HepG2 (cell line): Measurements from ENCODE around the gene ATP5F1C. TPM values are rescaled to one million over a fixed set of nuclear protein-coding genes. Genes with fewer than 3 reads are reported as not detected.

Experiments
- HMG20A ChIP-seq: IDR thresholded peaks from 2 replicates; pipeline ENCODE4 v1.6.1; 2016; ENCODE audit warnings: borderline replicate concordance
- HMG20B ChIP-seq: conservative IDR thresholded peaks from 2 replicates; pipeline ENCODE4 v1.6.1; 2016; ENCODE audit warnings: missing genetic modification reagents, missing compliant biosample characterization
- HNRNPK ChIP-seq: fragments of 200-400 bp; formaldehyde crosslinking; IDR thresholded peaks from 2 replicates; pipeline ENCODE4 v1.6.1; 2018; ENCODE audit warnings: low read length, low read depth, moderate library complexity, mild to moderate bottlenecking; ENCODE audit not compliant: poor library complexity, severe bottlenecking
- KDM5A ChIP-seq: fragments of 200-600 bp; sonication (generic); IDR thresholded peaks from 2 replicates; pipeline ENCODE4 v1.7.0; 2018; ENCODE audit warnings: antibody characterized with exemption, mild to moderate bottlenecking, low read length, borderline replicate concordance
- SOX6 ChIP-seq, 2 experiments: fragments of 450-650 bp in 1 of 2; sonication (generic) in 1 of 2; formaldehyde crosslinking in 1 of 2; IDR thresholded peaks; 2 replicates each; pipeline versions ENCODE4 v1.4.0 to v1.6.1; 2017 to 2020; ENCODE audit warnings: antibody characterized with exemption in 1 of 2, mild to moderate bottlenecking in 1 of 2, missing genetic modification reagents in 1 of 2
- SRY ChIP-seq: sonication (generic); formaldehyde crosslinking; IDR thresholded peaks from 2 replicates; pipeline ENCODE4 v1.8.0; 2022; ENCODE audit warnings: mild to moderate bottlenecking, missing genetic modification reagents
- TEAD3 ChIP-seq: optimal IDR thresholded peaks from 2 replicates; pipeline ENCODE3; 2016; ENCODE audit warnings: borderline replicate concordance
- ZNF225 ChIP-seq: sonication (generic); formaldehyde crosslinking; IDR thresholded peaks from 2 replicates; pipeline ENCODE4 v1.4.0; 2020; ENCODE audit warnings: mild to moderate bottlenecking, missing genetic modification reagents
- ZNF367 ChIP-seq: sonication (generic); formaldehyde crosslinking; IDR thresholded peaks from 2 replicates; pipeline ENCODE4 v1.4.0; 2020; ENCODE audit warnings: missing genetic modification reagents, borderline replicate concordance
- ZNF382 ChIP-seq: sonication (generic); formaldehyde crosslinking; IDR thresholded peaks from 2 replicates; pipeline ENCODE4 v1.5.0; 2020; ENCODE audit warnings: missing genetic modification reagents, mild to moderate bottlenecking, borderline replicate concordance
- ZNF724P ChIP-seq: sonication (generic); formaldehyde crosslinking; IDR thresholded peaks from 2 replicates; pipeline ENCODE4 v1.8.0; 2022; ENCODE audit warnings: missing genetic modification reagents, borderline replicate concordance
- ZNF782 ChIP-seq: sonication (generic); formaldehyde crosslinking; IDR thresholded peaks from 2 replicates; pipeline ENCODE4 v1.4.0; 2020; ENCODE audit warnings: missing genetic modification reagents, mild to moderate bottlenecking, borderline replicate concordance
- polyA plus RNA-seq, 8 experiments: library from polyadenylated mRNA; depleted of rRNA in 3 of 8; stranded (reverse) in 7 of 8; unstranded in 1 of 8; fragments of >200 nt; fragmentation: Illumina TruSeq in 4 of 8; extraction: Trizol in 4 of 8; gene quantifications; 2 replicates each; pipeline versions ENCODE4 v1.2.1 to v1.2.3, GENCODE V29; 2011 to 2016; ENCODE audit warnings: low read depth in 4 of 8, missing spikeins in 1 of 8, mixed read lengths in 1 of 8; ENCODE audit not compliant: insufficient read depth in 1 of 8
- total RNA-seq, 5 experiments: library from RNA; depleted of rRNA; stranded (reverse); fragments of >200 nt; fragmentation: Illumina TruSeq; extraction: Trizol; gene quantifications; 2 replicates each; pipeline ENCODE4 v1.2.3, GENCODE V29; 2016; ENCODE audit warnings: low read depth in 1 of 5
- TF ChIP-seq, protein P1 (sequence below): sonication (generic); formaldehyde crosslinking; IDR thresholded peaks from 2 replicates; pipeline ENCODE4 v1.5.0; 2020; ENCODE audit warnings: mild to moderate bottlenecking, missing genetic modification reagents, moderate library complexity
- TF ChIP-seq, protein P2 (sequence below): sonication (generic); formaldehyde crosslinking; IDR thresholded peaks from 2 replicates; pipeline ENCODE4 v1.4.0; 2020; ENCODE audit warnings: mild to moderate bottlenecking, missing genetic modification reagents
- TF ChIP-seq, protein P3 (sequence below), 2 experiments: sonication (generic) in 1 of 2; formaldehyde crosslinking in 1 of 2; IDR thresholded peaks; 2 replicates each; pipeline versions ENCODE4 v1.4.0 to v1.6.1; 2016 to 2020; ENCODE audit warnings: borderline replicate concordance in 1 of 2, low read depth in 1 of 2, mild to moderate bottlenecking in 1 of 2, missing genetic modification reagents in 1 of 2
- TF ChIP-seq, protein P4 (sequence below): sonication (generic); formaldehyde crosslinking; IDR thresholded peaks from 2 replicates; pipeline ENCODE4 v1.4.0; 2020; ENCODE audit warnings: missing genetic modification reagents

Gene ATP5F1C
- total and polyA plus RNA-seq, 2 of the 13 experiments (the other 11 are each of a cell fraction or from before 2014, with no cell fraction given): 407 to 416 TPM

DNA sequence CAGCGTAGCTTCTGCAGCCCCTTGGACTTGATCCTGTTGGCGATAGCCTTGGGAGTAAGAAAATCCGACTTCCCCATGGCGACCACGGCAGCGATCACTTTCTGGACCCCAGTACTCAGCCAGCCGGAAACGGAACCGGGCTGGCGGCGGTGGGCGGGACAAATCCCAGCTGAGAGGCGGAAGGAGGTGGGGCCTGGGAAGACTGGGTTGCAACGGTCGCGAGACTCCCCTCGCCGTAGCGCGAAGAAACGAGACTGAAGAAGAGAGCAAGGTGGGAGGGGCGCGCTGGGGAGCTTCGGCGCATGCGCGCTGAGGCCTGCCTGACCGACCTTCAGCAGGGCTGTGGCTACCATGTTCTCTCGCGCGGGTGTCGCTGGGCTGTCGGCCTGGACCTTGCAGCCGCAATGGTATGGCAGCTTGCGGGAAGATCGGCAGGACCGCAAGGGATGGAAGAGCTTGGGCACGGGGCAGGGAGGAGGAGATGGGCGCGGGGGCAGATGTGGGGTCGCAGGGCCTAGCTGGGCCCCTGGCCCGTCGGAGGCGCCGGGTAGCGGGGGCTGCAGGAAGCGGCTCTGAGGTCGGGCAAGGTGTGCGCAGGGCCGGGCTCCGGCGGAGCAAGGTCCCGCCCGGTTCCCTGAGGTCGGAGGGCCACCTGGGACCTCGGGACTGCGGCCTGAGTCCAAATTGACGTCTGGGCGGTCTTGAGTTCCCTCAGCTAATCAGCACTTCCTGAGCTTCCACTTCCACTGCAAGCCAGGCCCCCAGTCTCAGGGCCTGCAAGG lies at the start of gene ATP5F1C, which contains the start of gene KIN (continued):
- TF ChIP-seq, protein P1, sequence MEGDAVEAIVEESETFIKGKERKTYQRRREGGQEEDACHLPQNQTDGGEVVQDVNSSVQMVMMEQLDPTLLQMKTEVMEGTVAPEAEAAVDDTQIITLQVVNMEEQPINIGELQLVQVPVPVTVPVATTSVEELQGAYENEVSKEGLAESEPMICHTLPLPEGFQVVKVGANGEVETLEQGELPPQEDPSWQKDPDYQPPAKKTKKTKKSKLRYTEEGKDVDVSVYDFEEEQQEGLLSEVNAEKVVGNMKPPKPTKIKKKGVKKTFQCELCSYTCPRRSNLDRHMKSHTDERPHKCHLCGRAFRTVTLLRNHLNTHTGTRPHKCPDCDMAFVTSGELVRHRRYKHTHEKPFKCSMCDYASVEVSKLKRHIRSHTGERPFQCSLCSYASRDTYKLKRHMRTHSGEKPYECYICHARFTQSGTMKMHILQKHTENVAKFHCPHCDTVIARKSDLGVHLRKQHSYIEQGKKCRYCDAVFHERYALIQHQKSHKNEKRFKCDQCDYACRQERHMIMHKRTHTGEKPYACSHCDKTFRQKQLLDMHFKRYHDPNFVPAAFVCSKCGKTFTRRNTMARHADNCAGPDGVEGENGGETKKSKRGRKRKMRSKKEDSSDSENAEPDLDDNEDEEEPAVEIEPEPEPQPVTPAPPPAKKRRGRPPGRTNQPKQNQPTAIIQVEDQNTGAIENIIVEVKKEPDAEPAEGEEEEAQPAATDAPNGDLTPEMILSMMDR (CRISPR knock-in tag): no peak
- TF ChIP-seq, protein P2, sequence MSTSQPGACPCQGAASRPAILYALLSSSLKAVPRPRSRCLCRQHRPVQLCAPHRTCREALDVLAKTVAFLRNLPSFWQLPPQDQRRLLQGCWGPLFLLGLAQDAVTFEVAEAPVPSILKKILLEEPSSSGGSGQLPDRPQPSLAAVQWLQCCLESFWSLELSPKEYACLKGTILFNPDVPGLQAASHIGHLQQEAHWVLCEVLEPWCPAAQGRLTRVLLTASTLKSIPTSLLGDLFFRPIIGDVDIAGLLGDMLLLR (CRISPR knock-in tag): peak; percentile 89
- TF ChIP-seq HMG20B: no peak
- peak; percentile 88; the same call in 1 of the 2 replicates for TF ChIP-seq SRY
- TF ChIP-seq ZNF367 (CRISPR knock-in tag): no peak
- peak; percentile 23 for TF ChIP-seq HNRNPK
- no peak for TF ChIP-seq ZNF225
- TF ChIP-seq, protein P3, sequence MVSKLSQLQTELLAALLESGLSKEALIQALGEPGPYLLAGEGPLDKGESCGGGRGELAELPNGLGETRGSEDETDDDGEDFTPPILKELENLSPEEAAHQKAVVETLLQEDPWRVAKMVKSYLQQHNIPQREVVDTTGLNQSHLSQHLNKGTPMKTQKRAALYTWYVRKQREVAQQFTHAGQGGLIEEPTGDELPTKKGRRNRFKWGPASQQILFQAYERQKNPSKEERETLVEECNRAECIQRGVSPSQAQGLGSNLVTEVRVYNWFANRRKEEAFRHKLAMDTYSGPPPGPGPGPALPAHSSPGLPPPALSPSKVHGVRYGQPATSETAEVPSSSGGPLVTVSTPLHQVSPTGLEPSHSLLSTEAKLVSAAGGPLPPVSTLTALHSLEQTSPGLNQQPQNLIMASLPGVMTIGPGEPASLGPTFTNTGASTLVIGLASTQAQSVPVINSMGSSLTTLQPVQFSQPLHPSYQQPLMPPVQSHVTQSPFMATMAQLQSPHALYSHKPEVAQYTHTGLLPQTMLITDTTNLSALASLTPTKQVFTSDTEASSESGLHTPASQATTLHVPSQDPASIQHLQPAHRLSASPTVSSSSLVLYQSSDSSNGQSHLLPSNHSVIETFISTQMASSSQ (IDR thresholded peaks at IDR 0.05; ENCODE audit: low read depth): 0 out of 2 replicates have a peak, but pooled peaks have one; percentile 18
- TF ChIP-seq, protein P3 (CRISPR knock-in tag; IDR thresholded peaks at IDR 0.05; ENCODE audit: borderline replicate concordance): peak; percentile 33; the same call in 1 of the 2 replicates
- TF ChIP-seq HMG20A (CRISPR knock-in tag): no peak
- TF ChIP-seq ZNF382 (CRISPR knock-in tag): no peak
- TF ChIP-seq KDM5A: peak; percentile 78
- TF ChIP-seq, protein P4, sequence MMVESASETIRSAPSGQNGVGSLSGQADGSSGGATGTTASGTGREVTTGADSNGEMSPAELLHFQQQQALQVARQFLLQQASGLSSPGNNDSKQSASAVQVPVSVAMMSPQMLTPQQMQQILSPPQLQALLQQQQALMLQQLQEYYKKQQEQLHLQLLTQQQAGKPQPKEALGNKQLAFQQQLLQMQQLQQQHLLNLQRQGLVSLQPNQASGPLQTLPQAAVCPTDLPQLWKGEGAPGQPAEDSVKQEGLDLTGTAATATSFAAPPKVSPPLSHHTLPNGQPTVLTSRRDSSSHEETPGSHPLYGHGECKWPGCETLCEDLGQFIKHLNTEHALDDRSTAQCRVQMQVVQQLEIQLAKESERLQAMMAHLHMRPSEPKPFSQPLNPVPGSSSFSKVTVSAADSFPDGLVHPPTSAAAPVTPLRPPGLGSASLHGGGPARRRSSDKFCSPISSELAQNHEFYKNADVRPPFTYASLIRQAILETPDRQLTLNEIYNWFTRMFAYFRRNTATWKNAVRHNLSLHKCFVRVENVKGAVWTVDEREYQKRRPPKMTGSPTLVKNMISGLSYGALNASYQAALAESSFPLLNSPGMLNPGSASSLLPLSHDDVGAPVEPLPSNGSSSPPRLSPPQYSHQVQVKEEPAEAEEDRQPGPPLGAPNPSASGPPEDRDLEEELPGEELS (CRISPR knock-in tag): peak; percentile 50
- TF ChIP-seq ZNF782 (CRISPR knock-in tag): no peak
- TF ChIP-seq ZNF724P (CRISPR knock-in tag): 0 out of 2 replicates have a peak, but pooled peaks have one; percentile 80
- TF ChIP-seq TEAD3 (CRISPR knock-in tag): peak; percentile 20
- TF ChIP-seq SOX6 (IDR thresholded peaks at IDR 0.05): no peak
- peak; percentile 63 for TF ChIP-seq SOX6 (CRISPR knock-in tag; IDR thresholded peaks at IDR 0.05)
